Measurements from ENCODE around the gene CFAP74.
"Not testable (repeated sequence)": the region's sequence is repeated elsewhere in the genome, so short reads cannot be mapped to it uniquely, and the experiment has no call there.

The CFAP74 gene

GRCh38 chr1:1981142-1981500, 22.5 kb downstream of the CFAP74 start:
- Histone ChIP-seq H3K23ac (ENCODE audit: low read length) (no peak overlapping the region), H3K79me2 (ENCODE audit: control insufficient read depth, insufficient read depth, low read length, poor library complexity) (no peaks in the 10 kb centered on the region), H3K4me3 (ENCODE audit: low read depth, low read length) (no peak overlapping the region), H3K9me3 (ENCODE audit: insufficient read depth, low read depth, low read length) (peaks cover 21% of the 10 kb centered on the region), H3K27ac (ENCODE audit: low read depth, low read length) (no peak overlapping the region), H3K4me1 (ENCODE audit: control insufficient read depth in 1 of 2, insufficient read depth in 2 of 2, low read length in 2 of 2) (peaks cover 0 to 3% of the 10 kb centered on the region in 2 experiments), H2BK12ac (ENCODE audit: low read length) (no peak overlapping the region), H2BK120ac (ENCODE audit: insufficient read depth, low read length, poor library complexity) (no peak overlapping the region), H4K91ac (ENCODE audit: low read depth, low read length) (no peak overlapping the region), H4K8ac (ENCODE audit: low read depth, low read length) (no peak overlapping the region), H4K12ac (ENCODE audit: low read depth, low read length) (no peak overlapping the region), H3K79me1 (ENCODE audit: low read length) (no peaks in the 10 kb centered on the region), H2AFZ (ENCODE audit: insufficient read depth, low read length, poor library complexity) (no peak overlapping the region), H3K14ac (ENCODE audit: low read length) (no peak overlapping the region), H3K9ac (ENCODE audit: low read length) (no peak overlapping the region), H2AK5ac (ENCODE audit: low read length) (no peak overlapping the region), H3K27me3 (ENCODE audit: insufficient read depth, low read length) (no peaks in the 10 kb centered on the region), H3K18ac (ENCODE audit: low read length) (no peak overlapping the region), H3K4ac (ENCODE audit: low read depth, low read length) (no peak overlapping the region), H3K36me3 (ENCODE audit: control insufficient read depth in 1 of 2, insufficient read depth in 2 of 2, low read length in 2 of 2) (no peaks in the 10 kb centered on the region), H3K4me2 (ENCODE audit: low read length) (no peak overlapping the region), H2BK5ac (ENCODE audit: low read depth, low read length, poor library complexity) (no peak overlapping the region)
- no CpG with 5 or more reads among the region's 26 CpGs for WGBS (ENCODE audit: extremely low coverage, insufficient coverage, insufficient read length)
- no peak for DNase-seq

- peaks cover 0 to 3% of the 10 kb centered on the region in 2 experiments for H3K4me1 ChIP-seq (ENCODE audit: control insufficient read depth in 1 of 2, insufficient read depth in 2 of 2, low read length in 2 of 2)
- H3K18ac ChIP-seq (ENCODE audit: low read length): no peak overlapping the region
- H3K9ac ChIP-seq (ENCODE audit: low read length): no peak overlapping the region
- WGBS (ENCODE audit: extremely low coverage, insufficient coverage, insufficient read length): no CpG with 5 or more reads among the region's 42 CpGs
- H3K79me1 ChIP-seq (ENCODE audit: low read length): no peaks in the 10 kb centered on the region
- DNase-seq: no peak
- no peak overlapping the region for H2BK5ac ChIP-seq (ENCODE audit: low read depth, low read length, poor library complexity)
- H2BK120ac ChIP-seq (ENCODE audit: insufficient read depth, low read length, poor library complexity): no peak overlapping the region
- H3K79me2 ChIP-seq (ENCODE audit: control insufficient read depth, insufficient read depth, low read length, poor library complexity): no peaks in the 10 kb centered on the region
- H3K4me2 ChIP-seq (ENCODE audit: low read length): no peak overlapping the region
- no peak overlapping the region for H4K12ac ChIP-seq (ENCODE audit: low read depth, low read length)
- no peak overlapping the region for H3K4me3 ChIP-seq (ENCODE audit: low read depth, low read length)
- no peak overlapping the region for H3K14ac ChIP-seq (ENCODE audit: low read length)
- peaks cover 22% of the 10 kb centered on the region for H3K9me3 ChIP-seq (ENCODE audit: insufficient read depth, low read depth, low read length)
- no peak overlapping the region for H3K4ac ChIP-seq (ENCODE audit: low read depth, low read length)
- no peak overlapping the region for H2BK12ac ChIP-seq (ENCODE audit: low read length)
- H3K23ac ChIP-seq (ENCODE audit: low read length): no peak overlapping the region
- no peaks in the 10 kb centered on the region for H3K36me3 ChIP-seq (ENCODE audit: control insufficient read depth in 1 of 2, insufficient read depth in 2 of 2, low read length in 2 of 2)
- no peak overlapping the region for H3K27ac ChIP-seq (ENCODE audit: low read depth, low read length)
- no peak overlapping the region for H2AK5ac ChIP-seq (ENCODE audit: low read length)
- H2AFZ ChIP-seq (ENCODE audit: insufficient read depth, low read length, poor library complexity): no peak overlapping the region
- H3K27me3 ChIP-seq (ENCODE audit: insufficient read depth, low read length): no peaks in the 10 kb centered on the region
- no peak overlapping the region for H4K8ac ChIP-seq (ENCODE audit: low read depth, low read length)
- no peak overlapping the region for H4K91ac ChIP-seq (ENCODE audit: low read depth, low read length)
Measured at GRCh38 chr1:1980467-1981141, 23.0 kb downstream of the CFAP74 start.

- no peak for DNase-seq
- peak overlapping the region; percentile 62 for H3K4me3 ChIP-seq (ENCODE audit: low read depth, low read length)
- H4K91ac ChIP-seq (ENCODE audit: low read depth, low read length): no peak overlapping the region
- no peak overlapping the region for H4K8ac ChIP-seq (ENCODE audit: low read depth, low read length)
- no peak overlapping the region for H3K14ac ChIP-seq (ENCODE audit: low read length)
- H3K18ac ChIP-seq (ENCODE audit: low read length): no peak overlapping the region
- H3K27me3 ChIP-seq (ENCODE audit: insufficient read depth, low read length): no peaks in the 10 kb centered on the region
- no peak overlapping the region for H3K27ac ChIP-seq (ENCODE audit: low read depth, low read length)
- H3K9ac ChIP-seq (ENCODE audit: low read length): no peak overlapping the region
- no peak overlapping the region for H2AK5ac ChIP-seq (ENCODE audit: low read length)
- no peak overlapping the region for H3K23ac ChIP-seq (ENCODE audit: low read length)
- no peaks in the 10 kb centered on the region for H3K4me1 ChIP-seq (ENCODE audit: control insufficient read depth in 1 of 2, insufficient read depth in 2 of 2, low read length in 2 of 2)
- no peak overlapping the region for H2BK12ac ChIP-seq (ENCODE audit: low read length)
- H3K79me2 ChIP-seq (ENCODE audit: control insufficient read depth, insufficient read depth, low read length, poor library complexity): no peaks in the 10 kb centered on the region
- WGBS (ENCODE audit: extremely low coverage, insufficient coverage, insufficient read length): no CpG with 5 or more reads among the region's 61 CpGs
- no peaks in the 10 kb centered on the region for H3K36me3 ChIP-seq (ENCODE audit: control insufficient read depth in 1 of 2, insufficient read depth in 2 of 2, low read length in 2 of 2)
- H4K12ac ChIP-seq (ENCODE audit: low read depth, low read length): no peak overlapping the region
- H2AFZ ChIP-seq (ENCODE audit: insufficient read depth, low read length, poor library complexity): no peak overlapping the region
- no peak overlapping the region for H3K4me2 ChIP-seq (ENCODE audit: low read length)
- no peak overlapping the region for H2BK5ac ChIP-seq (ENCODE audit: low read depth, low read length, poor library complexity)
- no peaks in the 10 kb centered on the region for H3K79me1 ChIP-seq (ENCODE audit: low read length)
- no peak overlapping the region for H3K4ac ChIP-seq (ENCODE audit: low read depth, low read length)
- no peak overlapping the region for H2BK120ac ChIP-seq (ENCODE audit: insufficient read depth, low read length, poor library complexity)
- peaks cover 24% of the 10 kb centered on the region for H3K9me3 ChIP-seq (ENCODE audit: insufficient read depth, low read depth, low read length)
Measured at GRCh38 chr1:1979482-1980165, 24.0 kb downstream of the CFAP74 start.

GRCh38 chr1:1978690-1979481, 24.7 kb downstream of the CFAP74 start:
- not testable (repeated sequence) for H2BK5ac ChIP-seq (ENCODE audit: low read depth, low read length, poor library complexity); H4K91ac ChIP-seq (ENCODE audit: low read depth, low read length); H4K12ac ChIP-seq (ENCODE audit: low read depth, low read length); H3K18ac ChIP-seq (ENCODE audit: low read length); H3K27me3 ChIP-seq (ENCODE audit: insufficient read depth, low read length); H3K79me2 ChIP-seq (ENCODE audit: control insufficient read depth, insufficient read depth, low read length, poor library complexity); H2AFZ ChIP-seq (ENCODE audit: insufficient read depth, low read length, poor library complexity); H2BK12ac ChIP-seq (ENCODE audit: low read length); H3K27ac ChIP-seq (ENCODE audit: low read depth, low read length); H3K79me1 ChIP-seq (ENCODE audit: low read length); H3K9ac ChIP-seq (ENCODE audit: low read length); H3K23ac ChIP-seq (ENCODE audit: low read length); H2BK120ac ChIP-seq (ENCODE audit: insufficient read depth, low read length, poor library complexity); H3K4me1 ChIP-seq (ENCODE audit: control insufficient read depth in 1 of 2, insufficient read depth in 2 of 2, low read length in 2 of 2); H2AK5ac ChIP-seq (ENCODE audit: low read length); H3K14ac ChIP-seq (ENCODE audit: low read length); DNase-seq; H3K4ac ChIP-seq (ENCODE audit: low read depth, low read length); H4K8ac ChIP-seq (ENCODE audit: low read depth, low read length); H3K4me2 ChIP-seq (ENCODE audit: low read length); H3K36me3 ChIP-seq (ENCODE audit: control insufficient read depth in 1 of 2, insufficient read depth in 2 of 2, low read length in 2 of 2)
- peak overlapping the region; percentile 62 for H3K4me3 ChIP-seq (ENCODE audit: low read depth, low read length)
- peaks cover 24% of the 10 kb centered on the region for H3K9me3 ChIP-seq (ENCODE audit: insufficient read depth, low read depth, low read length)
- no CpG with 5 or more reads among the region's 51 CpGs for WGBS (ENCODE audit: extremely low coverage, insufficient coverage, insufficient read length)

Data from trophoblast cell (in vitro differentiated cells and primary cell).